IMR-90 (cell line): ENCODE measurements around the gene C10orf67.

ENCODE experiments used
- MAFK ChIP-seq: IDR thresholded peaks from 2 replicates; pipeline ENCODE4 v1.6.1; 2012; ENCODE audit warnings: low read depth, low read length, improper control_type of control experiment
- RAD21 ChIP-seq: IDR thresholded peaks from 2 replicates; pipeline ENCODE4 v1.6.1; 2012; ENCODE audit warnings: low read length, improper control_type of control experiment
- RCOR1 ChIP-seq: IDR thresholded peaks from 2 replicates; pipeline ENCODE4 v1.6.1; 2012; ENCODE audit warnings: mild to moderate bottlenecking, low read length, improper control_type of control experiment; ENCODE audit not compliant: insufficient replicate concordance
- SMC3 ChIP-seq: fragments of 150-350 bp; IDR thresholded peaks from 2 replicates; pipeline ENCODE4 v1.6.1; 2016; ENCODE audit warnings: low read depth, mild to moderate bottlenecking, antibody characterized with exemption, low read length, moderate library complexity
- TF ChIP-seq, protein P1 (sequence below): conservative IDR thresholded peaks from 2 replicates; pipeline ENCODE4 v1.5.1; 2012; ENCODE audit warnings: mild to moderate bottlenecking, low read depth, low read length, improper control_type of control experiment

GRCh38 chr10:23217471-23217870 is 127.1 kb downstream of the C10orf67 start:
- TF ChIP-seq RAD21 (no peak), MAFK (no peak), RCOR1 (no peak), SMC3 (no peak)
- TF ChIP-seq, protein P1, sequence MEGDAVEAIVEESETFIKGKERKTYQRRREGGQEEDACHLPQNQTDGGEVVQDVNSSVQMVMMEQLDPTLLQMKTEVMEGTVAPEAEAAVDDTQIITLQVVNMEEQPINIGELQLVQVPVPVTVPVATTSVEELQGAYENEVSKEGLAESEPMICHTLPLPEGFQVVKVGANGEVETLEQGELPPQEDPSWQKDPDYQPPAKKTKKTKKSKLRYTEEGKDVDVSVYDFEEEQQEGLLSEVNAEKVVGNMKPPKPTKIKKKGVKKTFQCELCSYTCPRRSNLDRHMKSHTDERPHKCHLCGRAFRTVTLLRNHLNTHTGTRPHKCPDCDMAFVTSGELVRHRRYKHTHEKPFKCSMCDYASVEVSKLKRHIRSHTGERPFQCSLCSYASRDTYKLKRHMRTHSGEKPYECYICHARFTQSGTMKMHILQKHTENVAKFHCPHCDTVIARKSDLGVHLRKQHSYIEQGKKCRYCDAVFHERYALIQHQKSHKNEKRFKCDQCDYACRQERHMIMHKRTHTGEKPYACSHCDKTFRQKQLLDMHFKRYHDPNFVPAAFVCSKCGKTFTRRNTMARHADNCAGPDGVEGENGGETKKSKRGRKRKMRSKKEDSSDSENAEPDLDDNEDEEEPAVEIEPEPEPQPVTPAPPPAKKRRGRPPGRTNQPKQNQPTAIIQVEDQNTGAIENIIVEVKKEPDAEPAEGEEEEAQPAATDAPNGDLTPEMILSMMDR: no peak
